H9 (cell line): Measurements from ENCODE around the gene UQCC3. TPM values are rescaled to one million over a fixed set of nuclear protein-coding genes. Genes with fewer than 3 reads are reported as not detected.

ENCODE experiments used
- DNase-seq: peaks from one replicate; pipeline ENCODE4 v3.0.0-alpha.2; 2017
- H2AFZ ChIP-seq: one replicate; pipeline ENCODE4 v1.6.1; 2013; ENCODE audit warnings: mild to moderate bottlenecking, low read length, control low read depth, moderate library complexity
- H2AK5ac ChIP-seq: 2 replicates; pipeline ENCODE4 v1.6.1; 2013; ENCODE audit warnings: low read length, control low read depth, mixed read lengths; ENCODE audit not compliant: insufficient read length
- H2BK120ac ChIP-seq: one replicate; pipeline ENCODE4 v1.6.1; 2013; ENCODE audit warnings: low read depth, mild to moderate bottlenecking, low read length, control low read depth, inconsistent platforms; ENCODE audit not compliant: poor library complexity, severe bottlenecking
- H2BK12ac ChIP-seq: 2 replicates; pipeline ENCODE4 v1.6.1; 2013; ENCODE audit warnings: low read length, control low read depth, mixed read lengths, low read depth; ENCODE audit not compliant: insufficient read length
- H2BK15ac ChIP-seq: 2 replicates; pipeline ENCODE4 v1.6.1; 2013; ENCODE audit warnings: low read depth, low read length, control low read depth
- H2BK20ac ChIP-seq: one replicate; pipeline ENCODE4 v1.6.1; 2013; ENCODE audit warnings: low read depth, mild to moderate bottlenecking, low read length, control low read depth, inconsistent platforms; ENCODE audit not compliant: poor library complexity, severe bottlenecking
- H2BK5ac ChIP-seq: 2 replicates; pipeline ENCODE4 v1.6.1; 2013; ENCODE audit warnings: low read length, control low read depth, mixed read lengths; ENCODE audit not compliant: insufficient read length
- H3K14ac ChIP-seq: 2 replicates; pipeline ENCODE4 v1.6.1; 2013; ENCODE audit warnings: low read length, control low read depth; ENCODE audit not compliant: insufficient read depth
- H3K18ac ChIP-seq: 2 replicates; pipeline ENCODE4 v1.6.1; 2013; ENCODE audit warnings: low read depth, mild to moderate bottlenecking, mixed read lengths, low read length, control low read depth; ENCODE audit not compliant: insufficient read length
- H3K23ac ChIP-seq: 2 replicates; pipeline ENCODE4 v1.6.1; 2013; ENCODE audit warnings: low read length, control low read depth, mixed read lengths, low read depth; ENCODE audit not compliant: insufficient read length
- H3K23me2 ChIP-seq: 2 replicates; pipeline ENCODE4 v1.6.1; 2013; ENCODE audit warnings: low read depth, mild to moderate bottlenecking, mixed read lengths, low read length, control low read depth; ENCODE audit not compliant: insufficient read length, poor library complexity, severe bottlenecking
- H3K27ac ChIP-seq: 2 replicates; pipeline ENCODE4 v1.5.1; 2013; ENCODE audit warnings: low read length, control low read depth, mixed read lengths, low read depth; ENCODE audit not compliant: insufficient read length
- H3K27me3 ChIP-seq: 2 replicates; pipeline ENCODE4 v1.6.1; 2013; ENCODE audit warnings: low read length, control low read depth, inconsistent platforms; ENCODE audit not compliant: insufficient read depth
- H3K4ac ChIP-seq: 2 replicates; pipeline ENCODE4 v1.6.1; 2013; ENCODE audit warnings: low read depth, mild to moderate bottlenecking, control low read depth, inconsistent platforms, low read length, moderate library complexity
- H3K4me1 ChIP-seq: 2 replicates; pipeline ENCODE4 v1.6.1; 2013; ENCODE audit warnings: low read length, control low read depth, inconsistent platforms; ENCODE audit not compliant: insufficient read depth
- H3K4me2 ChIP-seq: 2 replicates; pipeline ENCODE4 v1.6.1; 2013; ENCODE audit warnings: low read length, control low read depth, mixed read lengths; ENCODE audit not compliant: insufficient read length, insufficient read depth
- H3K56ac ChIP-seq: 2 replicates; pipeline ENCODE4 v1.6.1; 2013; ENCODE audit warnings: low read depth, mild to moderate bottlenecking, mixed read lengths, low read length, control low read depth; ENCODE audit not compliant: insufficient read length
- H3K79me1 ChIP-seq: 2 replicates; pipeline ENCODE4 v1.6.1; 2013; ENCODE audit warnings: low read depth, mild to moderate bottlenecking, moderate library complexity, low read length, control low read depth, inconsistent platforms; ENCODE audit not compliant: insufficient read depth, poor library complexity, severe bottlenecking
- H3K79me2 ChIP-seq: 2 replicates; pipeline ENCODE4 v1.6.1; 2013; ENCODE audit warnings: low read length, control low read depth, inconsistent platforms; ENCODE audit not compliant: insufficient read depth
- H3K9ac ChIP-seq: 2 replicates; pipeline ENCODE4 v1.6.1; 2013; ENCODE audit warnings: low read length, control low read depth, mixed read lengths; ENCODE audit not compliant: insufficient read length; ENCODE audit errors: extremely low read depth
- H3K9me3 ChIP-seq: one replicate; pipeline ENCODE4 v1.6.1; 2013; ENCODE audit warnings: low read depth, low read length, inconsistent platforms; ENCODE audit not compliant: control insufficient read depth
- H3T11ph ChIP-seq: one replicate; pipeline ENCODE4 v1.6.1; 2013; ENCODE audit warnings: mild to moderate bottlenecking, low read length, control low read depth, inconsistent platforms
- H4K20me1 ChIP-seq: one replicate; pipeline ENCODE4 v1.6.1; 2013; ENCODE audit not compliant: control insufficient read depth, insufficient read length, insufficient read depth
- H4K5ac ChIP-seq: 2 replicates; pipeline ENCODE4 v1.6.1; 2013; ENCODE audit warnings: low read depth, mild to moderate bottlenecking, mixed read lengths, low read length, control low read depth; ENCODE audit not compliant: insufficient read length
- H4K8ac ChIP-seq: replicated peaks from 2 replicates; pipeline ENCODE4 v1.6.1; 2013; ENCODE audit warnings: low read length, control low read depth, mixed read lengths, low read depth; ENCODE audit not compliant: insufficient read length
- H4K91ac ChIP-seq: 2 replicates; pipeline ENCODE4 v1.6.1; 2013; ENCODE audit warnings: low read depth, mild to moderate bottlenecking, moderate library complexity, mixed read lengths, low read length, control low read depth; ENCODE audit not compliant: insufficient read length
- H3K27ac Mint-ChIP-seq, 3 experiments: 2 replicates in 2 of 3; 3 replicates in 1 of 3; pipeline ENCODE4 v1.8.0; 2020 to 2021; ENCODE audit warnings: mixed read lengths in 3 of 3, mild to moderate bottlenecking in 1 of 3, moderate library complexity in 1 of 3
- H3K27me3 Mint-ChIP-seq: 2 replicates; pipeline ENCODE4 v1.8.0; 2021; ENCODE audit warnings: low read depth, mild to moderate bottlenecking, moderate library complexity, mixed read lengths
- H3K36me3 Mint-ChIP-seq, 3 experiments: 2 replicates in 2 of 3; 3 replicates in 1 of 3; pipeline ENCODE4 v1.8.0; 2020 to 2021; ENCODE audit warnings: low read depth in 3 of 3, mixed read lengths in 3 of 3; ENCODE audit not compliant: insufficient read depth in 1 of 3
- H3K4me1 Mint-ChIP-seq, 2 experiments: 2 replicates each; pipeline ENCODE4 v1.8.0; 2020; ENCODE audit warnings: mixed read lengths in 2 of 2
- H3K4me3 Mint-ChIP-seq, 2 experiments: 2 replicates in 1 of 2; 3 replicates in 1 of 2; pipeline ENCODE4 v1.8.0; 2020 to 2021; ENCODE audit warnings: mild to moderate bottlenecking in 2 of 2, mixed read lengths in 2 of 2, moderate library complexity in 1 of 2
- H3K9me3 Mint-ChIP-seq, 2 experiments: 2 replicates in 1 of 2; 3 replicates in 1 of 2; pipeline ENCODE4 v1.8.0; 2020; ENCODE audit warnings: mild to moderate bottlenecking in 2 of 2, mixed read lengths in 2 of 2, moderate library complexity in 1 of 2
- CTCF ChIP-seq: fragments of 200-600 bp; sonication (generic); conservative IDR thresholded peaks from 3 replicates; pipeline ENCODE4 v1.8.0; 2021; ENCODE audit warnings: antibody characterized with exemption, mild to moderate bottlenecking
- WGBS: extraction: QIAGEN DNeasy Blood & Tissue Kit; methylation state at CpG from one replicate; pipeline ENCODE4 v1.1.7; 2013; ENCODE audit warnings: missing lambda C conversion rate, low lambda C conversion rate, mixed read lengths; ENCODE audit not compliant: insufficient read length; ENCODE audit errors: extremely low coverage; 5-methylcytosine and 5-hydroxymethylcytosine counted together
- total RNA-seq: library from RNA; stranded (reverse); gene quantifications from 2 replicates; pipeline ENCODE4 v1.2.1, GENCODE V29; 2021

UQCC3 gene
- total RNA-seq, 1 experiment from 2014 or later = 11.1 TPM

- H3K14ac ChIP-seq = no peak overlapping the region
- H3K23me2 ChIP-seq = no peaks in the 10 kb centered on the region
Measured at GRCh38 chr11:62716816-62717215, 45.3 kb downstream of the UQCC3 start.

More at GRCh38 chr11:62716816-62717215, 45.3 kb downstream of the UQCC3 start:
- Mint-ChIP-seq H3K27ac (peak overlapping the region in 2 of 3 experiments; percentile 21; a peak in 3 of 7 replicates), H3K27me3 (no peaks in the 10 kb centered on the region), H3K9me3 (no peaks in the 10 kb centered on the region), H3K4me3 (no peak overlapping the region), H3K36me3 (peaks cover 61 to 96% (median 94%) of the 10 kb centered on the region in 3 experiments), H3K4me1 (peaks cover 8 to 33% of the 10 kb centered on the region in 2 experiments; a peak in 3 of 4 replicates)
- Histone ChIP-seq H3K27me3 (no peaks in the 10 kb centered on the region), H3K79me2 (no peaks in the 10 kb centered on the region), H2BK5ac (no peak overlapping the region), H3K79me1 (peaks cover 2% of the 10 kb centered on the region), H3K23ac (no peak overlapping the region), H3K9me3 (no peaks in the 10 kb centered on the region), H2BK12ac (no peak overlapping the region), H2BK120ac (no peak overlapping the region), H3K4me1 (no peaks in the 10 kb centered on the region), H4K91ac (no peak overlapping the region), H3K18ac (no peak overlapping the region), H3K56ac (no peak overlapping the region), H2BK15ac (no peak overlapping the region), H4K20me1 (no peaks in the 10 kb centered on the region), H3K9ac (no peak overlapping the region), H2AFZ (no peak overlapping the region), H2AK5ac (no peak overlapping the region), H4K8ac (no peak overlapping the region), H2BK20ac (no peak overlapping the region), H3K27ac (no peak overlapping the region), H3T11ph (no peak overlapping the region), H3K4ac (no peak overlapping the region), H3K4me2 (no peak overlapping the region), H4K5ac (no peak overlapping the region)
- TF ChIP-seq CTCF = no peak
- no CpG with 5 or more reads among the region's 11 CpGs for WGBS
- DNase-seq = no peak
